H9 (cell line): ENCODE data around the gene S100P. TPM values are rescaled to one million over a fixed set of nuclear protein-coding genes. Genes with fewer than 3 reads are reported as not detected.
A peak's percentile ranks its signal among the peaks of the same experiment; 100 is the strongest.

ENCODE experiments used
- DNase-seq: peaks from one replicate; pipeline ENCODE4 v3.0.0-alpha.2; 2017
- H2AFZ ChIP-seq: one replicate; pipeline ENCODE4 v1.6.1; 2013; ENCODE audit warnings: mild to moderate bottlenecking, low read length, control low read depth, moderate library complexity
- H2AK5ac ChIP-seq: 2 replicates; pipeline ENCODE4 v1.6.1; 2013; ENCODE audit warnings: low read length, control low read depth, mixed read lengths; ENCODE audit not compliant: insufficient read length
- H2BK120ac ChIP-seq: one replicate; pipeline ENCODE4 v1.6.1; 2013; ENCODE audit warnings: low read depth, mild to moderate bottlenecking, low read length, control low read depth, inconsistent platforms; ENCODE audit not compliant: poor library complexity, severe bottlenecking
- H2BK12ac ChIP-seq: 2 replicates; pipeline ENCODE4 v1.6.1; 2013; ENCODE audit warnings: low read length, control low read depth, mixed read lengths, low read depth; ENCODE audit not compliant: insufficient read length
- H2BK15ac ChIP-seq: 2 replicates; pipeline ENCODE4 v1.6.1; 2013; ENCODE audit warnings: low read depth, low read length, control low read depth
- H2BK20ac ChIP-seq: one replicate; pipeline ENCODE4 v1.6.1; 2013; ENCODE audit warnings: low read depth, mild to moderate bottlenecking, low read length, control low read depth, inconsistent platforms; ENCODE audit not compliant: poor library complexity, severe bottlenecking
- H2BK5ac ChIP-seq: 2 replicates; pipeline ENCODE4 v1.6.1; 2013; ENCODE audit warnings: low read length, control low read depth, mixed read lengths; ENCODE audit not compliant: insufficient read length
- H3K14ac ChIP-seq: 2 replicates; pipeline ENCODE4 v1.6.1; 2013; ENCODE audit warnings: low read length, control low read depth; ENCODE audit not compliant: insufficient read depth
- H3K18ac ChIP-seq: 2 replicates; pipeline ENCODE4 v1.6.1; 2013; ENCODE audit warnings: low read depth, mild to moderate bottlenecking, mixed read lengths, low read length, control low read depth; ENCODE audit not compliant: insufficient read length
- H3K23ac ChIP-seq: 2 replicates; pipeline ENCODE4 v1.6.1; 2013; ENCODE audit warnings: low read length, control low read depth, mixed read lengths, low read depth; ENCODE audit not compliant: insufficient read length
- H3K23me2 ChIP-seq: 2 replicates; pipeline ENCODE4 v1.6.1; 2013; ENCODE audit warnings: low read depth, mild to moderate bottlenecking, mixed read lengths, low read length, control low read depth; ENCODE audit not compliant: insufficient read length, poor library complexity, severe bottlenecking
- H3K27ac ChIP-seq: 2 replicates; pipeline ENCODE4 v1.5.1; 2013; ENCODE audit warnings: low read length, control low read depth, mixed read lengths, low read depth; ENCODE audit not compliant: insufficient read length
- H3K27me3 ChIP-seq: 2 replicates; pipeline ENCODE4 v1.6.1; 2013; ENCODE audit warnings: low read length, control low read depth, inconsistent platforms; ENCODE audit not compliant: insufficient read depth
- H3K4ac ChIP-seq: 2 replicates; pipeline ENCODE4 v1.6.1; 2013; ENCODE audit warnings: low read depth, mild to moderate bottlenecking, control low read depth, inconsistent platforms, low read length, moderate library complexity
- H3K4me1 ChIP-seq: 2 replicates; pipeline ENCODE4 v1.6.1; 2013; ENCODE audit warnings: low read length, control low read depth, inconsistent platforms; ENCODE audit not compliant: insufficient read depth
- H3K4me2 ChIP-seq: 2 replicates; pipeline ENCODE4 v1.6.1; 2013; ENCODE audit warnings: low read length, control low read depth, mixed read lengths; ENCODE audit not compliant: insufficient read length, insufficient read depth
- H3K56ac ChIP-seq: 2 replicates; pipeline ENCODE4 v1.6.1; 2013; ENCODE audit warnings: low read depth, mild to moderate bottlenecking, mixed read lengths, low read length, control low read depth; ENCODE audit not compliant: insufficient read length
- H3K79me1 ChIP-seq: 2 replicates; pipeline ENCODE4 v1.6.1; 2013; ENCODE audit warnings: low read depth, mild to moderate bottlenecking, moderate library complexity, low read length, control low read depth, inconsistent platforms; ENCODE audit not compliant: insufficient read depth, poor library complexity, severe bottlenecking
- H3K79me2 ChIP-seq: 2 replicates; pipeline ENCODE4 v1.6.1; 2013; ENCODE audit warnings: low read length, control low read depth, inconsistent platforms; ENCODE audit not compliant: insufficient read depth
- H3K9ac ChIP-seq: 2 replicates; pipeline ENCODE4 v1.6.1; 2013; ENCODE audit warnings: low read length, control low read depth, mixed read lengths; ENCODE audit not compliant: insufficient read length; ENCODE audit errors: extremely low read depth
- H3K9me3 ChIP-seq: one replicate; pipeline ENCODE4 v1.6.1; 2013; ENCODE audit warnings: low read depth, low read length, inconsistent platforms; ENCODE audit not compliant: control insufficient read depth
- H3T11ph ChIP-seq: one replicate; pipeline ENCODE4 v1.6.1; 2013; ENCODE audit warnings: mild to moderate bottlenecking, low read length, control low read depth, inconsistent platforms
- H4K20me1 ChIP-seq: one replicate; pipeline ENCODE4 v1.6.1; 2013; ENCODE audit not compliant: control insufficient read depth, insufficient read length, insufficient read depth
- H4K5ac ChIP-seq: 2 replicates; pipeline ENCODE4 v1.6.1; 2013; ENCODE audit warnings: low read depth, mild to moderate bottlenecking, mixed read lengths, low read length, control low read depth; ENCODE audit not compliant: insufficient read length
- H4K8ac ChIP-seq: replicated peaks from 2 replicates; pipeline ENCODE4 v1.6.1; 2013; ENCODE audit warnings: low read length, control low read depth, mixed read lengths, low read depth; ENCODE audit not compliant: insufficient read length
- H4K91ac ChIP-seq: 2 replicates; pipeline ENCODE4 v1.6.1; 2013; ENCODE audit warnings: low read depth, mild to moderate bottlenecking, moderate library complexity, mixed read lengths, low read length, control low read depth; ENCODE audit not compliant: insufficient read length
- H3K27ac Mint-ChIP-seq, 3 experiments: 2 replicates in 2 of 3; 3 replicates in 1 of 3; pipeline ENCODE4 v1.8.0; 2020 to 2021; ENCODE audit warnings: mixed read lengths in 3 of 3, mild to moderate bottlenecking in 1 of 3, moderate library complexity in 1 of 3
- H3K27me3 Mint-ChIP-seq: 2 replicates; pipeline ENCODE4 v1.8.0; 2021; ENCODE audit warnings: low read depth, mild to moderate bottlenecking, moderate library complexity, mixed read lengths
- H3K36me3 Mint-ChIP-seq, 3 experiments: 2 replicates in 2 of 3; 3 replicates in 1 of 3; pipeline ENCODE4 v1.8.0; 2020 to 2021; ENCODE audit warnings: low read depth in 3 of 3, mixed read lengths in 3 of 3; ENCODE audit not compliant: insufficient read depth in 1 of 3
- H3K4me1 Mint-ChIP-seq, 2 experiments: 2 replicates each; pipeline ENCODE4 v1.8.0; 2020; ENCODE audit warnings: mixed read lengths in 2 of 2
- H3K4me3 Mint-ChIP-seq, 2 experiments: 2 replicates in 1 of 2; 3 replicates in 1 of 2; pipeline ENCODE4 v1.8.0; 2020 to 2021; ENCODE audit warnings: mild to moderate bottlenecking in 2 of 2, mixed read lengths in 2 of 2, moderate library complexity in 1 of 2
- H3K9me3 Mint-ChIP-seq, 2 experiments: 2 replicates in 1 of 2; 3 replicates in 1 of 2; pipeline ENCODE4 v1.8.0; 2020; ENCODE audit warnings: mild to moderate bottlenecking in 2 of 2, mixed read lengths in 2 of 2, moderate library complexity in 1 of 2
- CTCF ChIP-seq: fragments of 200-600 bp; sonication (generic); conservative IDR thresholded peaks from 3 replicates; pipeline ENCODE4 v1.8.0; 2021; ENCODE audit warnings: antibody characterized with exemption, mild to moderate bottlenecking
- WGBS: extraction: QIAGEN DNeasy Blood & Tissue Kit; methylation state at CpG from one replicate; pipeline ENCODE4 v1.1.7; 2013; ENCODE audit warnings: missing lambda C conversion rate, low lambda C conversion rate, mixed read lengths; ENCODE audit not compliant: insufficient read length; ENCODE audit errors: extremely low coverage; 5-methylcytosine and 5-hydroxymethylcytosine counted together
- total RNA-seq: library from RNA; stranded (reverse); gene quantifications from 2 replicates; pipeline ENCODE4 v1.2.1, GENCODE V29; 2021

S100P gene
- total RNA-seq, 1 experiment from 2014 or later = not detected

GRCh38 chr4:6727943-6728250 is 34.2 kb downstream of the S100P start:
- 0 out of 2 replicates have a peak, but pooled peaks cover 3% of the 10 kb centered on the region for H3K4me1 ChIP-seq
- no peak overlapping the region for H3K23ac ChIP-seq
- no CpG with 5 or more reads among the region's 3 CpGs for WGBS
- no peaks in the 10 kb centered on the region for H3K79me2 ChIP-seq
- H3K79me1 ChIP-seq = no peaks in the 10 kb centered on the region
- no peaks in the 10 kb centered on the region for H4K20me1 ChIP-seq
- H4K8ac ChIP-seq = no peak overlapping the region
- no peak overlapping the region for H4K5ac ChIP-seq
- no peak overlapping the region for H3T11ph ChIP-seq
- H3K9ac ChIP-seq = no peak overlapping the region
- no peak for TF ChIP-seq CTCF
- H3K23me2 ChIP-seq = no peaks in the 10 kb centered on the region
- H3K18ac ChIP-seq = no peak overlapping the region
- H3K27ac ChIP-seq = no peak overlapping the region
- no peak overlapping the region for H4K91ac ChIP-seq
- Mint-ChIP-seq H3K4me3 (no peak overlapping the region), H3K36me3 (no peaks in the 10 kb centered on the region), H3K27me3 (no peaks in the 10 kb centered on the region), H3K9me3 (no peaks in the 10 kb centered on the region), H3K27ac (peak overlapping the region in 1 of 3 experiments; percentile 15; a peak in 2 of 7 replicates), H3K4me1 (peaks cover 15 to 21% of the 10 kb centered on the region in 2 experiments)
- H2BK20ac ChIP-seq = no peak overlapping the region
- H2BK120ac ChIP-seq = no peak overlapping the region
- H2BK15ac ChIP-seq = no peak overlapping the region
- no peak overlapping the region for H3K4me2 ChIP-seq
- no peaks in the 10 kb centered on the region for H3K27me3 ChIP-seq
- no peak overlapping the region for H2BK5ac ChIP-seq
- DNase-seq = peak; percentile 25
- H3K4ac ChIP-seq = no peak overlapping the region
- H3K14ac ChIP-seq = no peak overlapping the region
- H3K9me3 ChIP-seq = no peaks in the 10 kb centered on the region
- H3K56ac ChIP-seq = no peak overlapping the region
- no peak overlapping the region for H2AFZ ChIP-seq
- no peak overlapping the region for H2BK12ac ChIP-seq
- H2AK5ac ChIP-seq = no peak overlapping the region
